OCI-LY7 (cell line): Measurements from ENCODE around the gene EFNA3. TPM values are rescaled to one million over a fixed set of nuclear protein-coding genes. Genes with fewer than 3 reads are reported as not detected.
A peak's percentile ranks its signal among the peaks of the same experiment; 100 is the strongest.

Experiments
- BruUV-seq: library from RNA; stranded (reverse); fragments of 400-500 nt; replicated peaks from 2 replicates; lab custom pipeline; 2021; lab: Mats Ljungman, UMichigan
- CTCF ChIA-PET: fragments of 300-600 bp; sonication (Branson Sonifier 250); formaldehyde crosslinking; loops from one replicate; lab custom pipeline; 2022; ENCODE audit warnings: antibody characterized with exemption; ENCODE audit not compliant: unreplicated experiment; lab: Charles Lee
- POLR2A ChIA-PET: fragments of 300-600 bp; sonication (Branson Sonifier 250); formaldehyde crosslinking; loops from one replicate; lab custom pipeline; 2022; ENCODE audit warnings: antibody characterized with exemption; lab: Charles Lee
- DNase-seq: peaks from one replicate; pipeline ENCODE4 v3.0.0-alpha.2; 2015; ENCODE audit warnings: low spot score
- H2AFZ ChIP-seq: fragments of 200-600 bp; sonication (generic), shearing (Covaris generic); 2 replicates; pipeline ENCODE4 v1.6.1; 2014; ENCODE audit warnings: mild to moderate bottlenecking, antibody characterized with exemption, low read length, moderate library complexity
- H3K27ac ChIP-seq: fragments of 200-600 bp; sonication (generic); 2 replicates; pipeline ENCODE4 v1.5.1; 2014; ENCODE audit warnings: mixed run types, low read depth, mild to moderate bottlenecking, moderate library complexity, low read length, inconsistent platforms; ENCODE audit not compliant: poor library complexity, severe bottlenecking
- H3K36me3 ChIP-seq: fragments of 200-600 bp; sonication (generic); 2 replicates; pipeline ENCODE4 v1.6.1; 2014; ENCODE audit warnings: mild to moderate bottlenecking, antibody characterized with exemption, low read length, moderate library complexity, mixed read lengths; ENCODE audit not compliant: insufficient read depth
- H3K4me1 ChIP-seq: fragments of 200-600 bp; sonication (generic); 2 replicates; pipeline ENCODE4 v1.5.1; 2014; ENCODE audit warnings: mild to moderate bottlenecking, low read length; ENCODE audit not compliant: insufficient read depth, poor library complexity, severe bottlenecking
- H3K4me2 ChIP-seq: fragments of 200-600 bp; sonication (generic); 2 replicates; pipeline ENCODE4 v1.6.1; 2014; ENCODE audit warnings: mild to moderate bottlenecking, low read length
- H3K4me3 ChIP-seq: fragments of 200-600 bp; sonication (generic); 2 replicates; pipeline ENCODE4 v1.5.1; 2014; ENCODE audit warnings: mild to moderate bottlenecking, low read depth, low read length; ENCODE audit not compliant: poor library complexity, severe bottlenecking
- H3K79me2 ChIP-seq: fragments of 200-600 bp; sonication (generic); 2 replicates; pipeline ENCODE4 v1.6.1; 2016; ENCODE audit warnings: low read depth, mild to moderate bottlenecking, low read length, moderate library complexity, mixed read lengths; ENCODE audit not compliant: insufficient read depth
- H3K9me2 ChIP-seq: fragments of 200-600 bp; sonication (generic); 2 replicates; pipeline ENCODE4 v1.6.1; 2016; ENCODE audit warnings: mild to moderate bottlenecking, low read length, mixed read lengths; ENCODE audit not compliant: insufficient read depth
- H3K9me3 ChIP-seq: fragments of 200-600 bp; sonication (generic); 2 replicates; pipeline ENCODE4 v1.6.1; 2014; ENCODE audit warnings: mild to moderate bottlenecking, mixed run types, low read length, mixed read lengths
- H4K20me1 ChIP-seq: fragments of 200-600 bp; sonication (generic); 2 replicates; pipeline ENCODE4 v1.6.1; 2014; ENCODE audit warnings: mild to moderate bottlenecking, antibody characterized with exemption, low read length, moderate library complexity, mixed read lengths; ENCODE audit not compliant: insufficient read depth
- EZH2phosphoT487 ChIP-seq: fragments of 200-600 bp; sonication (generic); IDR thresholded peaks from 2 replicates; pipeline ENCODE4 v1.6.1; 2018; ENCODE audit warnings: low read depth, borderline replicate concordance, mild to moderate bottlenecking, mixed run types, antibody characterized with exemption, low read length, moderate library complexity, mixed read lengths
- intact Hi-C: fragments of 100-400 bp; cut with micrococcal nuclease; formaldehyde crosslinking; loops from one replicate; pipeline ENCODE4 v1.10.0; 2022; ENCODE audit not compliant: unreplicated experiment
- total RNA-seq, 2 experiments: library from RNA; depleted of rRNA in 1 of 2; stranded (reverse); fragments of >200 nt in 1 of 2; shearing (Covaris generic) in 1 of 2; gene quantifications; 2 replicates each; pipeline ENCODE4 v1.2.3, GENCODE V29; 2014 to 2022
- TF ChIP-seq, protein P1 (sequence below): fragments of 200-600 bp; sonication (generic); conservative IDR thresholded peaks from 2 replicates; pipeline ENCODE4 v1.5.1; 2014; ENCODE audit warnings: mild to moderate bottlenecking, antibody characterized with exemption, low read length, moderate library complexity, mixed read lengths

Gene EFNA3
- total RNA-seq, 2 experiments from 2014 or later, result 6.7 to 10.8 TPM

DNA sequence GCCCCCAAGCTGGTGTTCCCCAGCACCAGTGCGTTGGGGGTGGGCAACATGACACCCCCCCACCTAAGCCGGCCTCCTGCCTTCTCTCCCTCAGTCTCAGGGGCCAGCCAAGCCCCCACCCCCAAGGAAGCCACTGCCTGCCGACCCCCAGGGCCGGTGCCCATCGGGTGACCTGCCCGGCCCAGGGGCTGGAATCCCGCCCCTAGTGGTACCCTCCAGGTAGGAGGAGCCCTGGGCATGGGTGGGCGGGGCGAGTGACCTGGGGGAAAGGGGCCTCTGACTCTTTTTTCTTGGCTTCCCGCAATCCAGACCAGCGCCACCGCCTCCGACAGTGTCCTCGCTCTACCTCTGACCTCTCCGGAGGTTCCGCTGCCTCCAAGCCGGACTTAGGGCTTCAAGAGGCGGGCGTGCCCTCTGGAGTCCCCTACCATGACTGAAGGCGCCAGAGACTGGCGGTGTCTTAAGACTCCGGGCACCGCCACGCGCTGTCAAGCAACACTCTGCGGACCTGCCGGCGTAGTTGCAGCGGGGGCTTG, 16.4 kb upstream of the EFNA3 start:
- no peaks in the 10 kb centered on the region for H3K9me3 ChIP-seq
- ChIA-PET CTCF (interaction anchor here (0.7 to 1.5 kb wide), 6 partner anchors 9 to 118 kb away, joined by 3 to 6 read pairs (median 4); partner anchors contain the start of genes ADAM15, FLAD1 and LENEP), POLR2A (interaction anchor here (1.5 kb wide), 1 partner anchor 13 kb away, joined by 4 read pairs; no protein-coding TSS in a partner anchor)
- H4K20me1 ChIP-seq, result no peaks in the 10 kb centered on the region
- H3K9me2 ChIP-seq, result no peaks in the 10 kb centered on the region
- peak overlapping the region; percentile 44; the same call in 1 of the 2 replicates for H2AFZ ChIP-seq
- H3K27ac ChIP-seq, result peak overlapping the region; percentile 29
- peak overlapping the region; percentile 84 for H3K4me3 ChIP-seq
- intact Hi-C loops, result loop anchor here (1.0 to 5.0 kb wide), 7 partner anchors 22 to 455 kb away; partner anchors contain the start of genes ADAR, FLAD1 and PYGO2
- peaks cover 7% of the 10 kb centered on the region; the same call in 1 of the 2 replicates for H3K79me2 ChIP-seq
- DNase-seq, result peak; percentile 78
- TF ChIP-seq, protein P1, sequence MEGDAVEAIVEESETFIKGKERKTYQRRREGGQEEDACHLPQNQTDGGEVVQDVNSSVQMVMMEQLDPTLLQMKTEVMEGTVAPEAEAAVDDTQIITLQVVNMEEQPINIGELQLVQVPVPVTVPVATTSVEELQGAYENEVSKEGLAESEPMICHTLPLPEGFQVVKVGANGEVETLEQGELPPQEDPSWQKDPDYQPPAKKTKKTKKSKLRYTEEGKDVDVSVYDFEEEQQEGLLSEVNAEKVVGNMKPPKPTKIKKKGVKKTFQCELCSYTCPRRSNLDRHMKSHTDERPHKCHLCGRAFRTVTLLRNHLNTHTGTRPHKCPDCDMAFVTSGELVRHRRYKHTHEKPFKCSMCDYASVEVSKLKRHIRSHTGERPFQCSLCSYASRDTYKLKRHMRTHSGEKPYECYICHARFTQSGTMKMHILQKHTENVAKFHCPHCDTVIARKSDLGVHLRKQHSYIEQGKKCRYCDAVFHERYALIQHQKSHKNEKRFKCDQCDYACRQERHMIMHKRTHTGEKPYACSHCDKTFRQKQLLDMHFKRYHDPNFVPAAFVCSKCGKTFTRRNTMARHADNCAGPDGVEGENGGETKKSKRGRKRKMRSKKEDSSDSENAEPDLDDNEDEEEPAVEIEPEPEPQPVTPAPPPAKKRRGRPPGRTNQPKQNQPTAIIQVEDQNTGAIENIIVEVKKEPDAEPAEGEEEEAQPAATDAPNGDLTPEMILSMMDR, result no peak
- no peak for TF ChIP-seq EZH2phosphoT487
- BruUV-seq, result no TSS peak
- peaks cover 10% of the 10 kb centered on the region; the same call in 1 of the 2 replicates for H3K36me3 ChIP-seq
- peak overlapping the region; percentile 90 for H3K4me2 ChIP-seq
- peaks cover 32% of the 10 kb centered on the region for H3K4me1 ChIP-seq

DNA sequence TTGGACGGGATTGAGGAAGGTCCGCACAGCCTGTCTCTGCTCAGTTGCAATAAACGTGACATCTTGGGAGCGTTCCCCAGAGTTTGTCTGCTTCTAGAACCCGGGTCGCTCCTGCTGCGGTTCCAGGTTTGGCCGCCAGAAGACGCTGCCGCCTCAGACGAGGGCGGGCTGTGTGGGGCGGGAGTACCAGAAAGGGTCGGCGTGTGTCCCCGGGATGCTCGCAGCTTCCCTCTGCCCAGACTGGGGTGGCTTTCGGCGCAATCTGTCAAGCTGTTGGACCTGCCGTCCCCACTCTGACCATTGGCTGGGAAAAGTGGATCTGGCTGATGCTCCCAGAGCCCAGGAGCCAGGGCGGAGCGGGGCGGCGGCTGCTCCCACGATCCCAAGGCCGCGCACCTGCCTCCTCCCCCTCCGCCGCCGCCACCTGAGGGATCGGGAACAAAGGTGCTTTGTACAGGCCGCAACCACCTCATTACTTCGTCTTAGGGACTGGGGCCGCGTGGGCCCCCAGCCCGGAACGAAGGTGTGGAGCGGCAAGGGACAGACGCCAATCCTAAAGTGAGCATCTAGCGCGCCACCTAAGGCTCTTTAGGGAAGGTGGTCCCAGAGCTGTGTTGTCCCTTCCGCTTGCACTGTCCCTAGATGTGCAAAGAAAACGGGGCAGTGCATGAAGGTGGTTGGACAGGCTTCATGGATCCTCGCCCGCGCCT, 15.8 kb upstream of the EFNA3 start:
- peak overlapping the region; percentile 84 for H3K4me3 ChIP-seq
- peak overlapping the region; percentile 90 for H3K4me2 ChIP-seq
- peaks cover 6% of the 10 kb centered on the region; the same call in 1 of the 2 replicates for H3K36me3 ChIP-seq
- no peaks in the 10 kb centered on the region for H4K20me1 ChIP-seq
- H3K4me1 ChIP-seq, result peaks cover 32% of the 10 kb centered on the region
- BruUV-seq, result no TSS peak
- POLR2A ChIA-PET, result interaction anchor here (1.5 kb wide), 2 partner anchors 13 to 22 kb away, joined by 4 to 5 read pairs; no protein-coding TSS in a partner anchor
- H2AFZ ChIP-seq, result peak overlapping the region; percentile 66; the same call in 1 of the 2 replicates
- peak; percentile 84 for DNase-seq
- no peak for TF ChIP-seq EZH2phosphoT487
- TF ChIP-seq, protein P1, result peak; percentile 82
- peak overlapping the region; percentile 29 for H3K27ac ChIP-seq
- CTCF ChIA-PET, result no interaction called here
- no peaks in the 10 kb centered on the region for H3K9me2 ChIP-seq
- peaks cover 7% of the 10 kb centered on the region; the same call in 1 of the 2 replicates for H3K79me2 ChIP-seq
- no peaks in the 10 kb centered on the region for H3K9me3 ChIP-seq
- intact Hi-C loops, result loop anchor here (1.0 to 5.0 kb wide), 7 partner anchors 21 to 456 kb away; partner anchors contain the start of genes ADAR, FLAD1 and PYGO2
